Measurements from ENCODE around the gene AGAP3.

Gene AGAP3

DNA sequence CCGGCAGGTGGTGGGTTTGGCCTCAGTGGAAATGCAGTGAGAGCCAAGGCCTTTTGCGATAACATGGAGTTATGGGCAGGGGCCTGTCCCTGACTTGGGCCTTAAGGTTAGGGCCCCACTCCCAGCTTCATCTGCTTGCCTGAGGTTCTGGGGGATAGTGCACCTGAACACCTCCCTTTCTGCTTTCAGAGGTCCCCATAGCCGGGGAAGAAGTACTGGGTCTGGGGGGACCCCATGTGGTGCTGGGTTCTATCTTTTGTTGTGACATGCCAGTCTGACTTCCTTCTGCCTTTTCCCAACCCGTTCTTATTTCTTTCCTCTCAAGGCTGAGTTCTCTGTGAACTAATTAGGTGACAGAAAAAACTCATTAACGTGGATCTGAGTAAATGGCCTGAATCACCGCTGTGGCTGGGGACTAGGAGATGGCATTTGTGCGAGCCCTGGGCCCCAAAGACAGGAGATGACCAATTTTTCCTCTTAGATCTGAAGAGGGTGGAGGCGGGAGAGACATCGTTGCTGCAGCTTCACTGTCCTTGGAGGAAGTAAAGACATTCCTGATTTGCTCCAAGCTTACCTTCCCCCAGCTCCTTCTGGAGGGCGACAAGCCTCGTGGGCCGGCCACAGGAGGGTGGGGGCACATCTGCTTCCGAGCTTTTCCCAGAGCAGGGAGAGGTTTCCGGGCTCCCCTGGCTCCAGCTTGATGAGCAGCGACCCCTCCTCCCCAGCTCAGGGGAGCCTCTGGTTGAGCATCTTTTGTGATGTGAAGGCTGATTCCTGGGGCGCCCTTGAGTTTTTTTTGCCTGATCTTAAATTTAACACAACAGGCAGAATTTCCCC lies 2.0 kb downstream of the AGAP3 start:
- DNase-seq = no peak

GRCh38 chr7:151088856-151089699 lies 2.8 kb downstream of the AGAP3 start:
- DNase-seq = no peak

DNA sequence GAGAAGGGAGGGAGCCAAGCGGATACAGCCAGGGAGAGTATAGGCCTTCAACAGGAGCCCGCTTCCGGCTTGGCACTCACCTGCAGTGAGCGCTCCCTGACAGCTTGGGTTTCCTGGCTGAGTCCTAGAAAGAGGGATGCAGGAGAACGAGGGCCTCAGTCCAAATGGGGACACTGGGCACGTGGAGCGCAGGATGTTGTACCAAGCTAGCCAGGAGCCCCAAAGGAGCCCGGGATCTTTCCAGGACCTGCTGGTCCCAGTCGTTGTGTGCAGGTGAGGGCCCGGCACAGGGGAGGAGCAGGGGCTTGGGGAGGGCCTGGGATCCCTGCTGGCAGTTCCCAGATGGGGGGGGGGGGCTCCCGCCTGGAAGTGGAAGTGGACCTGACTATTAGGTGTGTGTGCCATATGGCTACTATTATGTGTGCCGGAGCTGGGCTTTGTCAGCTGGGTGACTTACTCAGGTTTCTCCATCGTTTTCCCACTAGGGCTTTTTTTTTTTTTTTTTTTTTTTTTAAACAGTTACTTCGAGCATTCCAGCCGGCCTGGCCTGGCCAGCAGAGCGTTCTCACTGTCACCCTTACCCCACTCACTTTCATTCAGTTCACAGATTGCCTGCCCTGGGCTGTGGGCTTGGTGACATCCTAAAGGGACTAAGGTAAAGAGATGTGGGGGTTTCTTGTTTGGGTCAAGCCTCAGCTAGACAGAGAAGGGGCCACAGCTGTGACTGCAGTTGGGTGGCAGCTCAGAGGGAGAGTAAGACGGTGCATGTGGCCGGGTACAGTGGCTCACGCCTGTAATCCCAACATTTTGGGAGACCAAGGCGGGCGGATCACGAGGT lies 3.8 kb downstream of the AGAP3 start:
- no peak for DNase-seq

- DNase-seq = no peak
Measured at GRCh38 chr7:151091003-151091402, 4.7 kb downstream of the AGAP3 start.

DNA sequence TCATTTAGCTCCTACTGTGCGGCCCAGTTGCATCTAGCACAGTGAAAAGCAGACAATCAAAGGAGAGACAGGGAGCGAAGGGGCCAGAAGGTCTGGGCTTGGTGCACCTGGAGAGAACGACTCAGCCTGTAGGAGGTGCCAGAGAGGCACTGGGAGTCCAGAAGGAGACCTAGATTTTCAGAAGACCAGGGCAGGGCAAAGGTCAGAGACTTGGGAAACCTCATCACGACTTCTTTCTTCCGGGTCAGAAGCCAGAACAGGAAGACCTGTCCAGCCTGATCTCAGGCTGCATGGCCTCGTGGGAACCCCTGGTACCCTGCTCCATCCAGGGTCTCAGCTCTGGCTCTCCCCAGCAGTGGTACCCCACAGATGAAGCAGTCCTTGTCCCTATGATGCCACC lies 5.2 kb downstream of the AGAP3 start:
- no peak for DNase-seq

DNA sequence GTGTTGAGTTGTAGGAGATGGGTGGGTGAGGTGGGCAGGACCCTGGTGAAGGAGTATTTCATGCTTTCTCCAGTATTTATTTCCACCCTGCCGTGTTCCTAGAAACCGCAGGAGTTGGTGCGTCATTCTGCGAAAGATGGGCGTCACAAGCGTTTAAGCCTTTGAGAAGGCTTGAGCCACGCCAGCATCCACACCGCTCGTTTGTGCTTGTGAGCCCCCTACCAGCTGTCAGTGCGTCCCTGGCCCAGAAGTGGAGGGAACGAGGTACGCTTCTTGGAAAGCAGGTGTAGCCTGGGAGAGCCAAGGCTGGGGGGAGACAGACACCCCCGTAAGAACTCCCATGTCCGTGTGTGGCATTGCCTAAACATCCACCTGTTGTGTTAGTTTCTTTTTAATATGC lies 5.7 kb downstream of the AGAP3 start:
- DNase-seq = no peak

DNA sequence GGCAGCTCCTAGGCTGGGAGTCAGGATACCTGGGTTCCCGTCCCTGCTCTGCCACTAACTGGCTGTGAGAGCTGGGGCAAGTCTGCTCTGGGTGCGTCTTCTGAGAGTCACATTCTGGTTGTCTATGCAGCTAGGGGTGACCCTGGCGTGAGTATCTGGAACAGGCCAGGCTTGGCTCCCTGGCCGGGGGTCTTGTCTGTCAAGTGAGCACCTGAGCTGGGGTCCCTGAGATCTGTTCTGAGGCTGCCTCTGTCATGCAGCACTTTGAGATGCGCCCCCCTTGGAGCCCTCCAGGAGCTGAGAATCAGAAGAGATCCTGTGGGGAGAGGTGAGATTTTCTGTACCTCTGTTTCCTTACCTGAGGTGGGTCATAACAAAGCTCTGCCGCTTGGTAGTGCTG lies 7.5 kb downstream of the AGAP3 start:
- no peak for DNase-seq

GRCh38 chr7:151094675-151095074 lies 8.4 kb downstream of the AGAP3 start:
- DNase-seq = no peak

- no peak for DNase-seq
Measured at GRCh38 chr7:151095123-151095797, 9.0 kb downstream of the AGAP3 start.

DNA sequence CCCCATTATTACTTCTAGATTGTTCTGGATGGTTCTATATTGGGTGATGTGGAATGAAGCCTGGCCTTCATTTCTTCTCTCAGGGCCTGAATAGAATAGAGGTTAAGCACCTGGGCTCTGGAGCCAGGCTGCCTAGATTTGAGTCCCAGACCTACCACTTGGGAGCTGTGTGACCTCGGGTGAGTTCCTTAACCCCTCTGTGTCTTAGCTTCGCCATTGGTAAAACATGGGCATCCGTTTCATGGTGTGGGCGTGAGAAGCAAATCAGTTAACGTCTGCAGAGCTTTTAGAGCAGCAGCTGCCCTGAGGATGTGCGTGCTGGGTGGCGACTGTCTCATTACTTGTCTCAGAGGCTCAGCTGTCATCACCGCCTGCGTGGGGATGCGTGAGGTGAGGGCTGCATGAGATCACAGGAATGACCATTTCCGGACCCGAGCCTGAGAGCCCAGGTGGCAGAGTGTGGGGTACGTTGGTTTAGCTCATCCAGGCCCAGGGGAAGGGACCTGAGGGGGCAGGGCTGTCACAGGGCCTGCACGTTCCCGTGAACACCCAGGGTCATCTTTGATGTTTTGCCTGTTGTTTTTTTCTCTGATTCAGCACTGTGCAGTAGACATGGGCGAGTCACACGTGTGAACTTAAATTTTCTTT lies 9.7 kb downstream of the AGAP3 start:
- no peak for DNase-seq

DNA sequence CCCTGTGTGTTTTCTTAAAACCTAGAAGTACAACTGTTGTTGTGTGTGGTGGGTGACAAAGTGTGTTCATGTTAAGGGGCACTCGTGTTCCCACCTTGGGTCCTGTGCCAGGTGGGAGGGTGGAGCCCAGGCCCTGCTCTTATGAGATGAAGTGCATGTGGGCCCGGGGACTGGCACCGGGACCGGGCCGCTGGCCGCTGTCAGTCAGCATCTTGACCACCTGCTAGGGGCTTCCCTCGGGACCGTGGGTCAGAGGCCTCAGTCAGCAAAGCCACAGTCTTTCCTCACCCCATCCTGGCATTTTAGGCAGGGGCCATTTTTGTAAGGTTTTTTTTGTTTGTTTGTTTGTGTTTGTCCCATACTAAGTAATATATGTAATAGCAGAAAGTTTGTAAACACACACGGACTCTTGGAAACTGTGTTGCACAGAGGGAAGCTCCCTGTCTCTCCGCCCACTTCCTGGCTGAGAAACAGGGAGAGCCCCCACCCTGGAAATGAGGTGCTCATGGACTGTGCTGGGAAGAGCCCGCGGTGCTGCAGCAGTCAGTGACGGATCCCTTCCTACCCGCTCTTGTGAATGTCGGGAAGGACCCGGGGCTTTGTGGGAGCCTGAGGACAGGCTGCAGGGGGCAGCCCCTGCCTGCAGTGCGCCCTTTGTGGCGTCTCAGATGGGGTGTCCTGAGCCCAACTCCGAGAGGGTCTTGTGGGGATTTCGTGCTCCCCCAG lies 13.4 kb downstream of the AGAP3 start:
- no peak for DNase-seq

- DNase-seq = no peak
Measured at GRCh38 chr7:151100921-151101320, 14.6 kb downstream of the AGAP3 start.

DNA sequence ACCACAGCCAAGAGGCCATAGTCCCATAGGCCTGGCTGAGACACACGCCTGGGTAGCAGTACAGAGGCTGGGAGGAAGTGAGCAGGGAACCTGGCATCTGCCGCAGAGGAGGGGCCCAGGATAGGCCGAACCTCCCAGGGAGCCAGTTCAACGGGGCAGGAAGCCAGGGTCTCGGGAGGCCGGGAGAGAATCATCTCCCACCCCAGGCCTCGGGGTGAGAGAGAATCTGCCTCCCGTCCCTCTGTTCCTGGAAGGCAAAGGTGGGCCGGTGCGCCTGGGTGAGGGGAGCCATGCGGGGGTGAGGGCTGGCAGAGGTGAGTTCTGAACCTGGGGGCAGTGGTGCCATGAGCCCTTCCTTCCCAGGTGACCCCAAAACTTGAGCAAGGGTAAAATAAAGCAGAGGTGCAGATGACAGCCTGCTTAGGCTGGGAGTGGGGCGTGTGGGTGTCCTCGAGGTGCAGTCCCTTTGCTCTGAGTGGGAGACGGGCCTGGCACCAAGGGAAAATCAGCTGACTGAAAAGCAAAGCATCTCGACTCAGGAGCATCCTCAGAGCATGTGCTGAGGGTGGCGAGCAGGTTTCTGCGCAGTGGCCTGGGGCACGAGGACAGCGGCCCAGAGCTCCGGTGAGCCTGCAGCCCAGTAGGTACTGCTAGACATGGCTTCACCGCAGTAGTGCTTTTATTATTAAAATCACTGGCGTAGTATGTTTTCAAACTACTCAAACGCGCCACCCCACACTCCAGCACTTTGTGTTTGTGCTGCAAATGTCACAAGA lies 15.5 kb downstream of the AGAP3 start:
- DNase-seq = no peak

GRCh38 chr7:151102991-151103390 lies 16.7 kb downstream of the AGAP3 start:
- no peak for DNase-seq

GRCh38 chr7:151103973-151104372 lies 17.7 kb downstream of the AGAP3 start:
- DNase-seq = no peak

DNA sequence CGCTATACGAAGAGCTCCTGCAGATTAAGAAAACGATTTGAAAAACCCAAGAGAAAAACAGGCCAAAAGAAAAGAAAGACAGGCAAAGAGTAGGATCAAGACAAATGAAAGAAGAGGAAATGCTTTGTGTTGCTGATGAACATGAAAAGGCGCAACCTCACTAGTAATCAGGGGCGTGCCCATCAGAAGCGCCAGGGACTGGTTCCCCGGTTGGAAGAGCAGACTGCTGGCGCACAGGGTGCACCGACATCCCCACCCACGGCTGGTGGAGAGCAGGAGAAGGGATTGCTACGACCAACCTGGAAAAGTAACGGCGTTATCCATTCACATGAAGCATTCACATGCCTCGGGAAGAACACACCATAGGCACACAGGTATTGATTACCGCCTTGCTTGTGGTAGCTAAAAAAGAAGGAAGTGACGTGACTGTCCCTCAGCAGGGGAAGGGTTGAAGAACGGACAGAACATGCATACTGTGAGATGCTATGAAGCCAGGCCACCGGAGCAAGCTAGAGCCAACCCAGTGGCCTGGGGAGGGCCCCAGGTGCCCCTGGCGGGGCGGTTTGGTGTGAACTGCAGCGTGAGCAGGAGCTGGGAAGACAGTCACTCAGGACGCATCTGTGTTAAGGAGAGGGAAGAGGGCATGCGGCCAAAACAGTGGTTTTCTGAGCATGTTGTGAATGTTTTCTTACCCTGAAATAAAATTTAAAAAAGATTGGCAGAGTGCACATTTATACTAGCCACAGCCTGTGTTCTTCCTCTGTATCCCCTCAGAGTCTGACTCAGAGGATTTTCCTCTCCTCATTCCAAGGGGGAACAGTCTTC lies 18.3 kb downstream of the AGAP3 start:
- DNase-seq = no peak

GRCh38 chr7:151107882-151108281 lies 21.6 kb downstream of the AGAP3 start:
- DNase-seq = no peak

DNA sequence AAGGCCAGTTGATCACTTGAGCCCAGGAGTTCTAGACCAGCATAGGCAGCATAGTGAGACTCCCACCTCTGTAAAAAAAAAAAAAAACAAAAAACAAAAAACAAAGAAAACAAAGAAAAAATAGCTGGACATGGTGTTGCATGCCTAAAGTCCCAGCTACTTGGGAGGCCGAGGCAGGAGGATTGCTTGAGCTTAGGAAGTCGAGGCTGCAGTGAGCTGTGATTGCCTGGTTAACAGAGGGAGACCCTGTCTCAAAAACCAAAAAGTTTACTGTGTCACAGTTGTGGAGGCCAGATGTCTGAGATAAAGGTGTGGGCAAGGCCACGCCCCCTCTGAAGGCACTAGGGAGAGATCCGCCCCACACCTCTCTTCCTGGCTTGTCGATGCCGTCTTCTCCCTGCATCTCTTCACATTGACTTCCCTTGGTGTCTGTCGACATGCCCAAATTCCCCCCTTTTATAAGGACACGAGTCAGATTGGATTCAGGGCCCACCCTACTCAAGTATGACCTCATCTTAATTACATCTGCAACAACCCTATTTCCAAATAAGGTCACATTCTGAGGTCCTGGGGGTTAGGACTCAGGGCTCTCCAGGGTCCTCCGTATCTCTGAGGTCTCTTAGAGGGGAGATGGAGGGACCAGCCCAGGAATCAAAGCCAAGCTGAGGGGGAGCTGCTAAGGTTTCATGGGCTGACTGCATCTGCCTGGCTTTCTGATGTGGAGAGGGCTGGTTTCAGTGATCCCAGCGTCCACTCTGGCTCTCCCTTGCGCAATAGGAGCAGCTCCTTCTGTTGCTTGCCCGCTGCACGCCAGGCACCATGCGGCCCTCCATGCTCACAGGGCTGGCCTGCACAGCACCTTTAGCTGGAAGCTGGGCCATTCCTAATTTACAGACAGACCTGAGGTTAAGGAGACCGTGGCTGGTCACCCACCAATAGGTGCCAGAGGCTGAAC lies 23.1 kb downstream of the AGAP3 start:
- no peak for DNase-seq
